Smooth muscle cell (in vitro differentiated cells): ENCODE measurements around the gene SLC18A3. TPM values are rescaled to one million over a fixed set of nuclear protein-coding genes. Genes with fewer than 3 reads are reported as not detected.

Experiments
- DNase-seq: peaks from one replicate; lab custom pipeline; 2025; ENCODE audit not compliant: unreplicated experiment; lab: John Stamatoyannopoulos, UW
- H2AFZ ChIP-seq: fragments of 200-600 bp; sonication (generic); 2 replicates; pipeline ENCODE4 v1.6.0; 2016; ENCODE audit warnings: antibody characterized with exemption, low read depth, mild to moderate bottlenecking
- H3F3A ChIP-seq: fragments of 200-600 bp; sonication (generic); 2 replicates; pipeline ENCODE4 v1.6.0; 2017; ENCODE audit warnings: antibody characterized with exemption, low read depth
- H3K27ac ChIP-seq: fragments of 200-600 bp; sonication (generic); 2 replicates; pipeline ENCODE4 v1.5.1; 2016; ENCODE audit warnings: low read depth, mild to moderate bottlenecking
- H3K27me3 ChIP-seq: fragments of 200-600 bp; sonication (generic); 2 replicates; pipeline ENCODE4 v1.6.1; 2016; ENCODE audit warnings: low read depth, mild to moderate bottlenecking
- H3K36me3 ChIP-seq: fragments of 200-600 bp; sonication (generic); 2 replicates; pipeline ENCODE4 v1.5.1; 2016; ENCODE audit warnings: low read depth
- H3K4me1 ChIP-seq: fragments of 200-600 bp; sonication (generic); 2 replicates; pipeline ENCODE4 v1.5.1; 2016; ENCODE audit warnings: low read depth
- H3K4me2 ChIP-seq: fragments of 200-600 bp; sonication (generic); 2 replicates; pipeline ENCODE4 v1.6.0; 2016; ENCODE audit warnings: mild to moderate bottlenecking
- H3K4me3 ChIP-seq: fragments of 200-600 bp; sonication (generic); 2 replicates; pipeline ENCODE4 v1.5.1; 2016; ENCODE audit warnings: mild to moderate bottlenecking
- H3K79me2 ChIP-seq: fragments of 200-600 bp; sonication (generic); 2 replicates; pipeline ENCODE4 v1.6.0; 2016; ENCODE audit warnings: low read depth, mild to moderate bottlenecking
- H3K9ac ChIP-seq: fragments of 200-600 bp; sonication (generic); 2 replicates; pipeline ENCODE4 v1.6.0; 2016; ENCODE audit warnings: low read depth
- H3K9me3 ChIP-seq: fragments of 200-600 bp; sonication (generic); replicated peaks from 2 replicates; pipeline ENCODE4 v1.5.1; 2016; ENCODE audit warnings: low read depth
- H4K20me1 ChIP-seq: fragments of 200-600 bp; sonication (generic); 2 replicates; pipeline ENCODE4 v1.6.0; 2016; ENCODE audit warnings: low read depth
- CTCF ChIP-seq: fragments of 200-600 bp; sonication (generic); IDR thresholded peaks from 2 replicates; pipeline ENCODE4 v1.5.1; 2017; ENCODE audit warnings: borderline replicate concordance, mild to moderate bottlenecking, antibody characterized with exemption; ENCODE audit not compliant: insufficient read depth, poor library complexity, severe bottlenecking
- WGBS: methylation state at CpG from one replicate; pipeline ENCODE4 v1.1.7; 2016; ENCODE audit warnings: low lambda C conversion rate; 5-methylcytosine and 5-hydroxymethylcytosine counted together
- polyA plus RNA-seq: library from polyadenylated mRNA; unstranded; fragments of >200 nt; fragmentation: Nextera tagmentation; extraction: Ambion mirVana; gene quantifications from 2 replicates; pipeline ENCODE4 v1.2.1, GENCODE V29; 2016
- total RNA-seq: library from RNA; depleted of rRNA; stranded (reverse); fragments of >200 nt; gene quantifications from 2 replicates; pipeline ENCODE4 v1.2.3, GENCODE V29; 2014

SLC18A3 gene
- total and polyA plus RNA-seq, 2 experiments from 2014 or later, result not detected

DNA sequence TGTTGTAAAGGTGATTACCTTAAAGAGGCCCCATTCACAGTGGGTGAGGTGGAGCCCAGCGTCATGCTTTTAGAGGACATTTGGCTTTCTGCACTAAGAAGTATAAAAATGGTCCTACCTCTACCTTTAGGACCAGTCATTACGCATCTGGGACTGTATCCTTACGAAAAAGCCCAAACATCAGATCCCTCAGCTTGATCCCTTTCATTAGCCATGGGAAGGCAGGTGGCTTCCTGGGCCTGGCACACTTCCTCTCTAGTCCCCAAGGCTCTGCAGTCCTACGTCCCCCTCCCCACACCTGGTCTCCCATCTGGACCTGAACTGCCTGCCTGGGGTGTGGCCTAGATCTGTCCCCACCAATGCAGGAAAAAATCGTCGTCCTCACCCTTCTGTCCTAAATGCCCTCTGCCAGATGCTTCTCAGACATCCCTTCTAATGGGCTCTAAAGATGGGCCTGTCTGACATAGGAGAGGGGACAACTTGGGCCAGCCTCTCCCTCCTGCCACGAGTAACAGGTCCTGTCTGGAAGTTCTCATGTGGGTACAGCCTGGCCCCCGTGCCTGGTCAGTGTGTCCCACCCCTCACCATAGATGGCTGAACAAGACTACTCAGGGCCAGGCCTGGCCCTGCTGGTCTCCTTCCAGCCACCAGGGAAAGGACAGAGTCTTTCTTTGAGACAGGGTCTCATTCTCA, 11.8 kb upstream of the SLC18A3 start:
- Histone ChIP-seq H3K4me3 (no peak overlapping the region), H3K27me3 (peaks cover 18% of the 10 kb centered on the region), H3K4me2 (no peak overlapping the region), H3K36me3 (no peaks in the 10 kb centered on the region), H3K9me3 (no peaks in the 10 kb centered on the region), H3K27ac (no peak overlapping the region), H3F3A (no peaks in the 10 kb centered on the region), H3K4me1 (no peaks in the 10 kb centered on the region), H3K9ac (no peak overlapping the region), H3K79me2 (no peaks in the 10 kb centered on the region), H2AFZ (no peak overlapping the region), H4K20me1 (no peaks in the 10 kb centered on the region)
- DNase-seq, result no peak
- WGBS, result 86% methylated on average over 8 of the region's 8 CpGs
- no peak for TF ChIP-seq CTCF

DNA sequence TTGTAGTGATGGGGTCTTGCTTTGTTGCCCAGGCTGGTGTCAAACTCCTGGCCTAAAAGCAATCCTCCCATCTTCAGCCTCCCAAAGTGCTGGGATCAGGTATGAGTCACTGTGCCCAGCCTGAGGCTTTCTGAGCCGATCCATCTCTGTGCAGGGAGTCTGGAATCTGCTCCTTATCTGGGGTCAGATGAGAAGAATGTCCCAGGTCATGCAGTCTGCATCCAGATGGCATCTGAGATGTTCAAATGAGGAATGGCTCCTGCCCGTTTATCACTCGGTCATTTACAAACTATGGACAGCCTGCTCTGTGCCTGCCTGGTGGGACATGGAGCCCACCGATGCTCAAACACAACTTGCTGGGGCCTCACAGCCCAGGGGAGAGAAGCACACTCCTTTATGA, 11.1 kb upstream of the SLC18A3 start:
- Histone ChIP-seq H3F3A (no peaks in the 10 kb centered on the region), H3K4me2 (no peak overlapping the region), H3K27me3 (peaks cover 22% of the 10 kb centered on the region), H3K27ac (no peak overlapping the region), H4K20me1 (no peaks in the 10 kb centered on the region), H3K4me1 (no peaks in the 10 kb centered on the region), H2AFZ (no peak overlapping the region), H3K36me3 (no peaks in the 10 kb centered on the region), H3K9me3 (no peaks in the 10 kb centered on the region), H3K4me3 (no peak overlapping the region), H3K79me2 (no peaks in the 10 kb centered on the region), H3K9ac (no peak overlapping the region)
- no peak for DNase-seq
- WGBS, result 62% methylated on average over 4 of the region's 4 CpGs
- no peak for TF ChIP-seq CTCF

GRCh38 chr10:49599546-49599945, 10.6 kb upstream of the SLC18A3 start:
- Histone ChIP-seq H4K20me1 (no peaks in the 10 kb centered on the region), H3K4me3 (no peak overlapping the region), H3K9me3 (no peaks in the 10 kb centered on the region), H3K4me1 (no peaks in the 10 kb centered on the region), H3K36me3 (no peaks in the 10 kb centered on the region), H3K27ac (no peak overlapping the region), H3K9ac (no peak overlapping the region), H3K79me2 (no peaks in the 10 kb centered on the region), H3F3A (no peaks in the 10 kb centered on the region), H2AFZ (no peak overlapping the region), H3K27me3 (peaks cover 27% of the 10 kb centered on the region), H3K4me2 (no peak overlapping the region)
- DNase-seq, result no peak
- no peak for TF ChIP-seq CTCF
- 80% methylated on average over 3 of the region's 3 CpGs for WGBS

GRCh38 chr10:49600046-49600445, 10.1 kb upstream of the SLC18A3 start:
- Histone ChIP-seq H2AFZ (no peak overlapping the region), H3K27ac (no peak overlapping the region), H3K27me3 (peaks cover 32% of the 10 kb centered on the region), H3K4me3 (no peak overlapping the region), H3K4me1 (no peaks in the 10 kb centered on the region), H3K9me3 (no peaks in the 10 kb centered on the region), H3K79me2 (no peaks in the 10 kb centered on the region), H3K9ac (no peak overlapping the region), H3K36me3 (no peaks in the 10 kb centered on the region), H4K20me1 (no peaks in the 10 kb centered on the region), H3K4me2 (no peak overlapping the region), H3F3A (no peaks in the 10 kb centered on the region)
- no peak for TF ChIP-seq CTCF
- DNase-seq, result no peak
- WGBS, result 95% methylated on average over 8 of the region's 8 CpGs
